Upper lobe of right lung (tissue), 1 donor: ENCODE results near the gene TNNT3. TPM values are rescaled to one million over a fixed set of nuclear protein-coding genes. Genes with fewer than 3 reads are reported as not detected.

Experiments used
- ATAC-seq: fragments of 200-7000 bp; cut with Tn5 transposase; one replicate; pipeline ENCODE4 v1.9.1; 2020; ENCODE audit warnings: mild to moderate bottlenecking, moderate library complexity
- DNase-seq: peaks from one replicate; pipeline ENCODE4 v3.0.0-alpha.2; 2020
- H3K27ac ChIP-seq: fragments of 200-600 bp; one replicate; pipeline ENCODE4 v1.8.0; 2022
- H3K27me3 ChIP-seq: fragments of 200-600 bp; one replicate; pipeline ENCODE4 v1.8.0; 2022; ENCODE audit warnings: mild to moderate bottlenecking
- H3K36me3 ChIP-seq: fragments of 200-600 bp; one replicate; pipeline ENCODE4 v1.8.0; 2022
- H3K4me1 ChIP-seq: fragments of 200-600 bp; one replicate; pipeline ENCODE4 v1.8.0; 2022
- H3K4me3 ChIP-seq: fragments of 200-600 bp; one replicate; pipeline ENCODE4 v1.8.0; 2022; ENCODE audit warnings: mild to moderate bottlenecking
- H3K9me3 ChIP-seq: fragments of 200-600 bp; one replicate; pipeline ENCODE4 v1.8.0; 2022
- CTCF ChIP-seq: fragments of 200-600 bp; IDR thresholded peaks from one replicate; pipeline ENCODE4 v1.8.0; 2022; ENCODE audit warnings: antibody characterized with exemption
- intact Hi-C: fragments of 100-400 bp; cut with DNase I; formaldehyde crosslinking; loops from one replicate; pipeline ENCODE4 v1.11.0; 2022
- total RNA-seq: library from RNA; stranded (reverse); fragmentation: NEBNext Ultra II Directional; extraction: Animal tissue kit (Norgen Biotek cat#: 25700); gene quantifications from one replicate; pipeline ENCODE4 v1.2.1, GENCODE V29; 2021
- donor health status: DM: no; HTN: yes; CAD: no; lungs with severe emphysema.

Gene TNNT3
- total RNA-seq, 1 donor from 2014 or later: 0.43 TPM

- Histone ChIP-seq H3K27ac (no peak overlapping the region), H3K4me1 (no peaks in the 10 kb centered on the region), H3K27me3 (no peaks in the 10 kb centered on the region), H3K9me3 (no peaks in the 10 kb centered on the region), H3K4me3 (no peak overlapping the region), H3K36me3 (no peaks in the 10 kb centered on the region)
- intact Hi-C loops: no loop called here
- no peak for DNase-seq
- no peak for TF ChIP-seq CTCF
- no peak for ATAC-seq
Measured at GRCh38 chr11:1921574-1922141, 2.2 kb downstream of the TNNT3 start.

- H3K4me1 ChIP-seq: no peaks in the 10 kb centered on the region
- H3K27me3 ChIP-seq: no peaks in the 10 kb centered on the region
- TF ChIP-seq CTCF: no peak
- H3K9me3 ChIP-seq: no peaks in the 10 kb centered on the region
- ATAC-seq: no peak
- intact Hi-C loops: no loop called here
- H3K27ac ChIP-seq: no peak overlapping the region
- H3K36me3 ChIP-seq: no peaks in the 10 kb centered on the region
- H3K4me3 ChIP-seq: no peak overlapping the region
- DNase-seq: no peak
Measured at GRCh38 chr11:1922481-1923081, 3.1 kb downstream of the TNNT3 start.

- Histone ChIP-seq H3K27me3 (no peaks in the 10 kb centered on the region), H3K27ac (no peak overlapping the region), H3K36me3 (no peaks in the 10 kb centered on the region), H3K4me1 (no peaks in the 10 kb centered on the region), H3K9me3 (no peaks in the 10 kb centered on the region), H3K4me3 (no peak overlapping the region)
- no peak for DNase-seq
- no peak for ATAC-seq
- no peak for TF ChIP-seq CTCF
- intact Hi-C loops: no loop called here
Measured at GRCh38 chr11:1923201-1923956, 3.9 kb downstream of the TNNT3 start.

GRCh38 chr11:1924181-1924580 lies 4.7 kb downstream of the TNNT3 start:
- no peaks in the 10 kb centered on the region for H3K4me1 ChIP-seq
- DNase-seq: no peak
- no peak overlapping the region for H3K27ac ChIP-seq
- TF ChIP-seq CTCF: no peak
- ATAC-seq: no peak
- H3K4me3 ChIP-seq: no peak overlapping the region
- no peaks in the 10 kb centered on the region for H3K27me3 ChIP-seq
- no peaks in the 10 kb centered on the region for H3K9me3 ChIP-seq
- no peaks in the 10 kb centered on the region for H3K36me3 ChIP-seq
- intact Hi-C loops: no loop called here

- intact Hi-C loops: no loop called here
- H3K27me3 ChIP-seq: no peaks in the 10 kb centered on the region
- H3K9me3 ChIP-seq: no peaks in the 10 kb centered on the region
- ATAC-seq (no peak), DNase-seq (no peak)
- H3K4me1 ChIP-seq: no peaks in the 10 kb centered on the region
- no peak overlapping the region for H3K27ac ChIP-seq
- no peak for TF ChIP-seq CTCF
- no peak overlapping the region for H3K4me3 ChIP-seq
- H3K36me3 ChIP-seq: no peaks in the 10 kb centered on the region
Measured at GRCh38 chr11:1924646-1925372, 5.3 kb downstream of the TNNT3 start.
